ENCODE data around the gene TMEM135.

GRCh38 chr11:87304412-87304811 lies 266.7 kb downstream of the TMEM135 start:
- TF ChIP-seq CTCF (IDR thresholded peaks at IDR 0.05) (no peak), POLR2A (IDR thresholded peaks at IDR 0.05) (no peak)

Measured in right lobe of liver (tissue), 4 donors.